ENCODE measurements around the gene CST9. TPM values are rescaled to one million over a fixed set of nuclear protein-coding genes. Genes with fewer than 3 reads are reported as not detected.

CST9 gene
- total RNA-seq, 1 donor from 2014 or later: not detected

GRCh38 chr20:23586735-23587525 is 18.8 kb downstream of the CST9 start:
- Mint-ChIP-seq H3K27me3 (ENCODE audit: unreplicated experiment) (peaks cover 6% of the 10 kb centered on the region), H3K4me1 (ENCODE audit: low read depth, unreplicated experiment) (no peaks in the 10 kb centered on the region), H3K4me3 (ENCODE audit: unreplicated experiment) (no peak overlapping the region), H3K27ac (ENCODE audit: unreplicated experiment) (no peak overlapping the region), H3K9me3 (ENCODE audit: unreplicated experiment) (peaks cover 6% of the 10 kb centered on the region), H3K36me3 (ENCODE audit: unreplicated experiment) (no peaks in the 10 kb centered on the region)
- TF ChIP-seq CTCF (IDR thresholded peaks at IDR 0.05; ENCODE audit: partially characterized antibody, unreplicated experiment): no peak
- no peak for DNase-seq

DNA sequence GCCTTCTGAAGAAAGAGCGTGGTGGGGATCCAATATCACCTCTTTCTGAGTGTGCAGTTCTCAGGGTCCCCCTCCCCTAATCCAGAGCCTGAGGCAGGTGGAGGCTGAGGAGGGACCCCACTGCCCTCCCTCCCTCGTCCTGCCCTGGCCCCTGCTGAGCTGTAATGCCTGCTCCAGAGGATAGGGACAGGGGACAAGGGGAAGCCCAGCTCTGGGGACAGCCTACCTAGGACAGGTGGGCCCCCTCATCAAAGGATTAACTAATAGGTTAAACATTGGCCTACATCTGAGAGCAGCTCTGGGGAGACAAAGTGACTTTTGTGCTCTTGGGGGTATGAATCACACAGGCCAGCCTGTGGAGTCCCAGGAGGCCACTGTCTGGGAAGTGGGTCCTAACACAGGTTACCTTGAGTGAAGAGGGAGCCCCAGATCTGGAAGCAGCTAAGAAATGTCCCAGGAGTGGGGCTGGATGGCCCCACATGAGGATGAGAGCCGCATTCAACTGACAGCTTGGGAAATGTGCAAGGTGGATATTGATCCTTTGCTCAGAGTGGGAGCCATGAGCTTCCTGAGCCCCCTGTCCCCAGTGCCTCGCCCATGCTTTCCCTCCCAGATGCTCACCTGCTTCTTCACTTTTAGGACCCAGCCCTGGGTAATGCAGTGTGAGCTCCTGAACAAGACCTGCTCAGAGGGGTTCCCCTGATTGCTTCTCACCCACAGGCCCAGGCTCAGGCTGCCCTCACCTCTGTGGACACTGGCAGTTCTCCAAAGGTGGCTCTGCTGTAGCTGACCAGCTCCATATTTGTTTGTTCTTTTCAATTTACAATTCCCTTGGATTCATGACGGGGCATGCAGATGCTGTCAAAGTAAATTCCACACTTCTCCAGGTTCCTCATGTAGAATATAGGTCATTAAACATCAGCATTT is 19.6 kb downstream of the CST9 start:
- no peak overlapping the region for H3K27ac Mint-ChIP-seq (ENCODE audit: unreplicated experiment)
- no peak for DNase-seq
- H3K27me3 Mint-ChIP-seq (ENCODE audit: unreplicated experiment): peaks cover 6% of the 10 kb centered on the region

DNA sequence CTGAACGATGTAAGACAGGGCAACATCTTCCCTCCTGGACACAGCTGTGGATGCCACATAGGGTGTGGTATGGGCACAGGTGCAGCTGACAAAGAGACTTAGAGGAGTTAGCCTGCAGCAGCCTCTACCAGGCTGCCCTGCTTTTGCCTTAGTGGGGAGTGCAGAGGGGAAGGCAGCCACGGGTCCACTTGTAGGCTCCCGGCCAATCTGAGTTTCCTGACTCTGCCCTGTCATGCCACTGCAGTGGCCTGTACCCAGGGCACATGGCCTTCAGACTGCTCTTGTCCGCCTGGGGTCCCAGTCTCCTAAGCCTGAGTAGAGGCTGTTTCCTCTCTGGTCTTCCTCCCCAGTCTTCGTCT is 20.3 kb downstream of the CST9 start:
- H3K36me3 Mint-ChIP-seq (ENCODE audit: unreplicated experiment): no peaks in the 10 kb centered on the region
- no peak for TF ChIP-seq CTCF (IDR thresholded peaks at IDR 0.05; ENCODE audit: partially characterized antibody, unreplicated experiment)
- DNase-seq: no peak
- peaks cover 6% of the 10 kb centered on the region for H3K9me3 Mint-ChIP-seq (ENCODE audit: unreplicated experiment)
- no peak overlapping the region for H3K27ac Mint-ChIP-seq (ENCODE audit: unreplicated experiment)
- H3K4me3 Mint-ChIP-seq (ENCODE audit: unreplicated experiment): no peak overlapping the region
- H3K4me1 Mint-ChIP-seq (ENCODE audit: low read depth, unreplicated experiment): no peaks in the 10 kb centered on the region
- peaks cover 6% of the 10 kb centered on the region for H3K27me3 Mint-ChIP-seq (ENCODE audit: unreplicated experiment)

More for the DNA sequence above, 19.6 kb downstream of the CST9 start:
- no peak overlapping the region for H3K4me3 Mint-ChIP-seq (ENCODE audit: unreplicated experiment)
- H3K4me1 Mint-ChIP-seq (ENCODE audit: low read depth, unreplicated experiment): no peaks in the 10 kb centered on the region
- H3K36me3 Mint-ChIP-seq (ENCODE audit: unreplicated experiment): no peaks in the 10 kb centered on the region
- TF ChIP-seq CTCF (IDR thresholded peaks at IDR 0.05; ENCODE audit: partially characterized antibody, unreplicated experiment): no peak
- peaks cover 6% of the 10 kb centered on the region for H3K9me3 Mint-ChIP-seq (ENCODE audit: unreplicated experiment)

DNA sequence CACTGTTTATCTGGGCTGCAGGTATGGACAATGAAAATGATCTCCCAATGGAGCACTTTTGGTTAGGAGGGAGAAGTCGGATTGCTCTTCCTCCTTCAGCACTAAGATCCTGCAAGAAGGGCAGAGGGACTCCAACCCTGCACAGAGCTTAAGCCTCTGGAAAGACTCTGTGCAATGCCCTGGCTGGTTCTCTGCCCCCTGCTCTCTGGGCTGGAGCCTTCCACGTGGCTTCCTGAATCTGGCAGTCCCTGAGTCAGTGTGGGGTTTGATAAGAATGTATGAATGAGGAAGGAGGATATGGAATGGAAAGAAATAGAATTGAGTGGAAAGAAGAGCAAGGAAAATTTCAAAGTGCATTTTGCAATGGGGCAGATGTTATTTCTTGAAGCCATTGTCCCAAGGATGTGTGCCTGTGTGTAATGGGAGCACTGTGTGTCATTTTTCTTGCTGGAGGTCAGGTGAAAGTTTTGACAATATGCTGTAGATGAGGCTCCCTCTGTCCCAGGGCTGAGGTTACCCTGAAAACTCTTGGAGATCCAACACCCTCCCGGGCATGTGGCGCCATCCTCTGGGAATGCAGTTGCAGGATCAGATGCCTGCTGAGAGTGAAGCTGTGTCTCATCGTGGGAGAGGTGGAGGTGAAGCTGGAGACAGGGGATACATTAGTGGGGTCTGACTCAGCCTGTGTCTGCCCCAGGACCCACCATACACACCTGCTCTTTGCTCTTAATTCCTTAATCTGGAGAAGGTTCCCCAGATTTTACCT is 21.1 kb downstream of the CST9 start:
- H3K9me3 Mint-ChIP-seq (ENCODE audit: unreplicated experiment): peaks cover 6% of the 10 kb centered on the region
- no peak for DNase-seq
- no peak overlapping the region for H3K4me3 Mint-ChIP-seq (ENCODE audit: unreplicated experiment)
- H3K36me3 Mint-ChIP-seq (ENCODE audit: unreplicated experiment): no peaks in the 10 kb centered on the region
- peaks cover 6% of the 10 kb centered on the region for H3K27me3 Mint-ChIP-seq (ENCODE audit: unreplicated experiment)
- H3K4me1 Mint-ChIP-seq (ENCODE audit: low read depth, unreplicated experiment): no peaks in the 10 kb centered on the region
- TF ChIP-seq CTCF (IDR thresholded peaks at IDR 0.05; ENCODE audit: partially characterized antibody, unreplicated experiment): no peak
- H3K27ac Mint-ChIP-seq (ENCODE audit: unreplicated experiment): no peak overlapping the region

Data from glutamatergic neuron (in vitro differentiated cells).